GM04504 (cell line): ENCODE results near the gene ARHGEF16.

Source experiments
- DNase-seq: peaks from one replicate; pipeline ENCODE4 v3.0.0-alpha.2; 2012; ENCODE audit warnings: low read depth

The ARHGEF16 gene

DNA sequence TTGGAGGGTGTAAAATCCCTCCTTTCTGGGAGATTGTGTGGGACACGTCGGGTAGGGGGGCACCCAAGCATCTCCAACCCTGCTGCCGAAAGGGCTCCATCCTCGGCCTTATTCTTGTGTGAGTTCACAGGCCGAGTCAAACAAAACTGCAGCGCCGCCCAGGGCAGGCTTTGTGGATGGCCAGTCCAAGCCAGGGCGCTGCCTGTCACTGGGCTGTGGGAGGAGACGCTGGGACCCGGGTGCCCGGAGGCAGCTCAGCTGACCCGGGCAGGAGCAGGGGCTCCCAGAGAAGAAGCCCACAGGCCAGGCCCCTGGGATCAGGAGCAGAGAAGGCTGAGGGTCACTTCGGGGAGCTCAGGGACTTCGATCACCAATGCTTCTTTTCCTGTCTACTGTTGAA, 31.8 kb upstream of the ARHGEF16 start:
- no peak for DNase-seq

DNA sequence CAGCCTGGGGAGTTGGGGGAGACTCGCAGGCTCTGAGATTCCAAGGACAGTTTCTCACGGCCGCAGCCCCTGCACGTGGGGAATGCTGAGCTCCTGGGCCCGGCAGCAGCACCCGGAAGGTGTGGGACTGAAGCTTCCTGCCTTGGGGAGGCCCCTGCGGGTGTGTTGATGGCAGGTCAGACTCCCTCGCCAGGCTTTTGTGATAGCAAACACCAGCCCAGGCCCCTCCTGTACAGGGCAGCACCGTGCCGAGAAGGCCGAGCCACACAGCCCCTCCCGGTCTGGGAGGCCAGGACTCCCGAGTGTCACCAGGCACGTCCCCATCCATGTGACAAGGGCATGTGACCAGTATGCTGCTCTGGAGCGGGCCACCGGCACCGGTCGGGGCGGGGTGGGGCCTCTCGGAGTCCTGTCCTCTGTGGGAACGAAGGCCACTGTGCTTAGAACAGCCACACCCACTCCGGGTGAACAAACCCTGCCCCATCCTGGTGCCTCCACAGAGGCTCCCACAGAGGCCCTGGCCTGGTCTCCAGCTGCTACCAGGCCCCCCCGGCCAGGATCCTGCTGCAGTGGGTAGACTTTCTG, 31.1 kb upstream of the ARHGEF16 start:
- DNase-seq, result no peak

DNA sequence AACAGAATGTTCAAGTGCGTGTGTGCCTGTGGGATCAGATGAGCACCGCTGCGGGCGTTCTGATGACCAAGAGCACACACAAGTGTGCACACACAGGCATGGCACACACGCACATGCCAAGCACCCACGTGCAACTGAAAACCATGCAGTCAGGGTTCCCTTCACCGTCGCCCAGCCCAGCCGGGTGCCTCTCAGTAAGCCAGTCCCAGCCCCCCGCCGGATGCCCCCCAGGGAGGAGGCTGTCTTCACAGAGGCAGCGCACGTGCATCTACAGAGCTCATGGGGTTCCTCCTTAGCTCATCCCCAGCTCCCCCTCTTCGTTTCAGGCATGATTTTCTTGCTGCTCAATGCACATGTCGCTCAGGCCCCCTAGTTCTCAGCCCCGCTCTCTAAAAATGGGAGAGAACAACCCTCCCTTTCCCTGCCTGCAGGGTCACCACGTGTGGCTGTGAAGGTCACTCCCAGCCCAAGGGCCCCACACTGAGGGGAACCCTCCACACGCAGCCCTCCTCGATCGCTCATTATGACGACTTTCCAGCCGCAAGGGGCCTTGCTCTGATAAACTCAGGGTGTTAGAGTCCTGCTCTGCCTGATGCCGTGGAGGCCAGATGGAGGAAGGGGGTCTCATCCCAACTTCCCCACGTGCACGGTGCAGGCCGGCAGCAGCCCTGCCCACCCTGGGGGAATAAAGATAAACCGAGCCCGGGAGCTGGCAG, 30.4 kb upstream of the ARHGEF16 start:
- no peak for DNase-seq

DNA sequence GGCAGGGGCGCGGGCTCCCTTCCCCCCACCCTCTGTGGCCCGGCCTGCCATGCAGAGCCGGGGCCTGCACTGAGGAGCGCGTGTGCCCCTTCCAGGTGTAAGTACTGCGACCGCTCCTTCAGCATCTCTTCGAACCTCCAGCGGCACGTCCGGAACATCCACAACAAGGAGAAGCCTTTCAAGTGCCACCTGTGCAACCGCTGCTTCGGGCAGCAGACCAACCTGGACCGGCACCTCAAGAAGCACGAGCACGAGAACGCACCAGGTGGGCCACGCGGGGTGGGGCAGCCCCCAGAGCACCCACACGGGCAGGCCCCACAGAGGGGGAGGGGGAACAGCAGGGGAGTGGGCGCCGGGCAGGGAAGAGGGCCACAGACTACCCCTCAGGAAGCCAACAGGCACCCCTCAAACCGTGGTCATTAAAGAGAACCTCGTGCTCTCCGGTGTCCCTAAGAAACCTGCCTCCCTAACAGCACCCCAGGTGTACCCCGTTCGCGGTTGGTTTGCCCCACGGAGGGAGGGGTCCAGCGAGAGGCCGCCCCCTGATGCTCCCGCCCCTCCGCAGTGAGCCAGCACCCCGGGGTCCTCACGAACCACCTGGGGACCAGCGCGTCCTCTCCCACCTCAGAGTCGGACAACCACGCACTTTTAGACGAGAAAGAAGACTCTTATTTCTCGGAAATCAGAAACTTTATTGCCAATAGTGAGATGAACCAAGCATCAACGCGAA, 28.8 kb upstream of the ARHGEF16 start:
- no peak for DNase-seq

- DNase-seq, result no peak
These were observed 27.4 kb upstream of the ARHGEF16 start for GRCh38 chr1:3426956-3427535.

GRCh38 chr1:3427711-3428704, 26.5 kb upstream of the ARHGEF16 start:
- no peak for DNase-seq

DNA sequence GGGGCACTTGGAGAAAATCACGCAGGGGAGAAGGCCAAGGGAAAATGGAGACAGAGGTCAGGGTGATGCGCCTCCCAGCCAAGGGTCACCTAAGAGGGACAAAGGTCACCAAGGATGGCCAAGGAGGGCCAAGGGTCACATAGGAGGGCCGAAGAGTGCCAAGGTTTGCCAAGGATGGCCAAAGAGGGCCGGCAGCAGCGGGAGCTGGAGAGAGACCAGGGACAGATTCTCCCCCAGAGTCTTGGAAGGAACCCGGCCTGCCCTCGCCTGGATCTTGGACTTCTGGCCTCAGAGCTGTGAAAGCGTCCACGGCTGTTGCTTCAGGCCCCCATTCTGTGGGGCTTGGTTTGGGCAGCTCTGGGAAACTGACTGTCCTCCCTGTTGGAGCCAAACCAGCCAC, 25.6 kb upstream of the ARHGEF16 start:
- DNase-seq, result no peak

- DNase-seq, result no peak
These were observed 25.1 kb upstream of the ARHGEF16 start for GRCh38 chr1:3429320-3429719.

GRCh38 chr1:3429766-3430165, 24.7 kb upstream of the ARHGEF16 start:
- no peak for DNase-seq

GRCh38 chr1:3430406-3430805, 24.1 kb upstream of the ARHGEF16 start:
- DNase-seq, result no peak

- no peak for DNase-seq
These were observed 23.6 kb upstream of the ARHGEF16 start for GRCh38 chr1:3430820-3431219.

DNA sequence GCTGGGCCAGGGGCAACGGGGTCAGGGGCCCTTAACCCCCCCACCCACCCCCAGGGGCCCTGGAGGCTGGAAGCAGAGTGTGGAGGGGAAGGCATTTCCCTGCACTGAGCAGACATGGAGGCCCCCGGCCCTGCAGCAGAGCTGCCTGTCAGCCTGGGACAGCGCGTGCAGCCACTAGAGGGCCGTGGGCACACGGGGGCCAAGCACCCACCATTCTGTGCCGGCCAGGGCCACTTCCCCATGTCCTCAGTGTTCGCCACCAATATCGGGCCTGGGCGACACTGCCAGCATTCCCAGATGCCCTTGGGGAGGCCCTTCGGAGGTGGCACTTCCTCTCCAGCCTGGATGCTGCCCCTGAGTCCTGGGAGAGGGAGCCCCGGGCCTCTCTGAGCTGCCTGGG, 23.2 kb upstream of the ARHGEF16 start:
- no peak for DNase-seq

DNA sequence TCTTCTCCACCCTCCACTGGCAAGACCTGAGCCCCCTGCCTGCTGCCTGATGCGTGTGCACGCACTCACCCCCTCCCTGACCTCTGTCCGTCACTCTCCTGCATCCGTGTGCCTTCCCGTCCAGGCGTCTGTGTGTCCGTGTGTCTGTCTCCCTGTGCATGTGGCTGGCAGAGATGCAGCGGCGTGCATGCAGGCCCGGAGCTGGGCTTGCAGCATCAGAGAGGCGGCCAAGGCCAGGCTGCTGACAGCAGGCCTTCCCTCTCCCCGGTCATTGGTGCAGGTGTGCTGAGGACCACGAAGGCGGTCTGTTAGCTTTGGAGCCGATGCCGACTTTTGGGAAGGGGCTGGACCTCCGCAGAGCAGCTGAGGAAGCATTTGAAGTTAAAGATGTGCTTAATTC, 22.8 kb upstream of the ARHGEF16 start:
- DNase-seq, result no peak

- DNase-seq, result no peak
These were observed 22.2 kb upstream of the ARHGEF16 start for GRCh38 chr1:3432306-3432705.

- DNase-seq, result no peak
These were observed 21.4 kb upstream of the ARHGEF16 start for GRCh38 chr1:3433076-3433475.

DNA sequence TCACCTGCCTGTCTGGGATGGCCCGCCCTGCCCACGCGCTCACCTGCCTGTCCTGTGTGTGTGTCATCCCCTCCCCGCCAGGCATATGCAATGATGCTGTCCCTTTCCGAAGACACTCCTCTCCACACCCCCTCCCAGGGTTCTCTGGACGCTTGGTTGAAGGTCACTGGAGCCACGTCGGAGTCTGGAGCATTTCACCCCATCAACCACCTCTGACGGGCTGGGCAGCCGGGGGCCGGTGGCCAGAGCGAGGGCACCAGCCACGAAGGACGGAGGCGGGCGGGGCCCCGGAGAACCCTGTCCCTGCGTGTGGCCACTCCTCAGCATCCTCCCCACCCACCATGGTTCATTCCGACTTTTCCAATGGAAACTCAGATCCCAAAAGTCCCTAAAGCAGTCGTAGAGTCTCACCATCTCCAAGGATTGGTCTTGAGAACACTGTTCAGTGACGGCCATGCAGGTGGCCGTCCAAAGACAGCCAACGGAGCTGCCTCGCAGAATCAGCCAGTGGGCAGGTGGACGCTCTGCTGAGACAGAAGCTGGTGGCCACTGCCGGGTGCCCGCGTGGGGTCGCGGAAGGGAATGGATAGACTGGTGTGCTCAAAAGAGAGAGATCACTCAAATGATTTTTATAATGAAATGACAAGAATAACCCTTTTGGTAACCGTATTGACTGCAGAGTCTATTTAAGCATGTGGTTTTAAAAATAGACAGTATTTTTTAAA, 20.7 kb upstream of the ARHGEF16 start:
- no peak for DNase-seq

- DNase-seq, result no peak
These were observed 19.9 kb upstream of the ARHGEF16 start for GRCh38 chr1:3434406-3435110.

DNA sequence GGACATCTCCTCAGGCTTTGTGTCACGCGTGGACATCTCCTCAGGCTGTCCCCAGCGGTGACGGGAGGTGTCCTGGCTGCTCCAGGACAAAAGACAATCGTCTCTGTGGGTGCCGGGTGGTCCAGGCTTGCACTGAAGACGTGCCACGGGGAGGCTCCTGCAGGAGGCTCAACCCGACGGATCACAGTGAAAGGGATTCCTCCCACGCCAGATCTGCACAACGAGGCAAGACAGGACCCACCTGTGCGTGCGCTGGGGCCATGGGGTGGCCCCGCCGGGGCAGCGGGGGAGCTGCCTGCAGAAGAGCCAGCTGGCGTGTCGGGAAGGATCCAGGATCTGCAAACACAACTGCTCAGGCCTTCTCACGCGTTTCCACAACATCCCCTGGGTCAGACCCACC, 18.8 kb upstream of the ARHGEF16 start:
- DNase-seq, result no peak

- DNase-seq, result no peak
These were observed 18.0 kb upstream of the ARHGEF16 start for GRCh38 chr1:3436451-3436850.

GRCh38 chr1:3436901-3437300, 17.6 kb upstream of the ARHGEF16 start:
- DNase-seq, result no peak
